ENCODE results near the gene MACROD2. TPM values are rescaled to one million over a fixed set of nuclear protein-coding genes. Genes with fewer than 3 reads are reported as not detected.
"Not testable (repeated sequence)": the region's sequence is repeated elsewhere in the genome, so short reads cannot be mapped to it uniquely, and the experiment has no call there.

The MACROD2 gene
- total RNA-seq, 1 donor from 2014 or later: 3.1 TPM

GRCh38 chr20:15359056-15359455, 1363.7 kb downstream of the MACROD2 start:
- H3K4me3 ChIP-seq (ENCODE audit: low read length in 3 of 3): no peak overlapping the region
- no peaks in the 10 kb centered on the region for H3K4me1 ChIP-seq (ENCODE audit: control insufficient read depth in 3 of 3, insufficient read depth in 3 of 3, low read length in 3 of 3)
- no peak overlapping the region for H3K27ac ChIP-seq (ENCODE audit: low read depth, low read length)
- no peaks in the 10 kb centered on the region for H3K36me3 ChIP-seq (ENCODE audit: control insufficient read depth in 3 of 3, insufficient read depth in 3 of 3, low read length in 3 of 3)
- H3K27me3 ChIP-seq (ENCODE audit: control insufficient read depth in 3 of 3, insufficient read depth in 3 of 3, low read length in 3 of 3): no peaks in the 10 kb centered on the region
- H3K9ac ChIP-seq (ENCODE audit: low read depth in 1 of 3, low read length in 3 of 3): no peak overlapping the region
- no peaks in the 10 kb centered on the region for H3K9me3 ChIP-seq (ENCODE audit: control insufficient read depth in 3 of 3, low read length in 3 of 3)

- Histone ChIP-seq H3K27me3 (ENCODE audit: control insufficient read depth in 3 of 3, insufficient read depth in 3 of 3, low read length in 3 of 3) (no peaks in the 10 kb centered on the region), H3K9ac (ENCODE audit: low read depth in 1 of 3, low read length in 3 of 3) (no peak overlapping the region), H3K4me1 (ENCODE audit: control insufficient read depth in 3 of 3, insufficient read depth in 3 of 3, low read length in 3 of 3) (no peaks in the 10 kb centered on the region), H3K36me3 (ENCODE audit: control insufficient read depth in 3 of 3, insufficient read depth in 3 of 3, low read length in 3 of 3) (no peaks in the 10 kb centered on the region), H3K9me3 (ENCODE audit: control insufficient read depth in 3 of 3, low read length in 3 of 3) (no peaks in the 10 kb centered on the region), H3K27ac (ENCODE audit: low read depth, low read length) (no peak overlapping the region), H3K4me3 (ENCODE audit: low read length in 3 of 3) (no peak overlapping the region)
These were observed 1367.5 kb downstream of the MACROD2 start for GRCh38 chr20:15362849-15363248.

GRCh38 chr20:15364781-15365180, 1369.5 kb downstream of the MACROD2 start:
- H3K9ac ChIP-seq (ENCODE audit: low read depth in 1 of 3, low read length in 3 of 3): no peak overlapping the region
- H3K27me3 ChIP-seq (ENCODE audit: control insufficient read depth in 3 of 3, insufficient read depth in 3 of 3, low read length in 3 of 3): no peaks in the 10 kb centered on the region
- no peaks in the 10 kb centered on the region for H3K36me3 ChIP-seq (ENCODE audit: control insufficient read depth in 3 of 3, insufficient read depth in 3 of 3, low read length in 3 of 3)
- H3K4me3 ChIP-seq (ENCODE audit: low read length in 3 of 3): no peak overlapping the region
- H3K9me3 ChIP-seq (ENCODE audit: control insufficient read depth in 3 of 3, low read length in 3 of 3): no peaks in the 10 kb centered on the region
- no peaks in the 10 kb centered on the region for H3K4me1 ChIP-seq (ENCODE audit: control insufficient read depth in 3 of 3, insufficient read depth in 3 of 3, low read length in 3 of 3)
- H3K27ac ChIP-seq (ENCODE audit: low read depth, low read length): no peak overlapping the region

GRCh38 chr20:15370370-15370769, 1375.1 kb downstream of the MACROD2 start:
- no peaks in the 10 kb centered on the region for H3K36me3 ChIP-seq (ENCODE audit: control insufficient read depth in 3 of 3, insufficient read depth in 3 of 3, low read length in 3 of 3)
- no peak overlapping the region for H3K4me3 ChIP-seq (ENCODE audit: low read length in 3 of 3)
- H3K9ac ChIP-seq (ENCODE audit: low read depth in 1 of 3, low read length in 3 of 3): no peak overlapping the region
- no peaks in the 10 kb centered on the region for H3K27me3 ChIP-seq (ENCODE audit: control insufficient read depth in 3 of 3, insufficient read depth in 3 of 3, low read length in 3 of 3)
- no peak overlapping the region for H3K27ac ChIP-seq (ENCODE audit: low read depth, low read length)
- H3K9me3 ChIP-seq (ENCODE audit: control insufficient read depth in 3 of 3, low read length in 3 of 3): no peaks in the 10 kb centered on the region
- no peaks in the 10 kb centered on the region for H3K4me1 ChIP-seq (ENCODE audit: control insufficient read depth in 3 of 3, insufficient read depth in 3 of 3, low read length in 3 of 3)

GRCh38 chr20:15374682-15375081, 1379.4 kb downstream of the MACROD2 start:
- Histone ChIP-seq H3K9ac (ENCODE audit: low read depth in 1 of 3, low read length in 3 of 3) (no peak overlapping the region), H3K27ac (ENCODE audit: low read depth, low read length) (no peak overlapping the region), H3K4me3 (ENCODE audit: low read length in 3 of 3) (no peak overlapping the region), H3K27me3 (ENCODE audit: control insufficient read depth in 3 of 3, insufficient read depth in 3 of 3, low read length in 3 of 3) (no peaks in the 10 kb centered on the region), H3K4me1 (ENCODE audit: control insufficient read depth in 3 of 3, insufficient read depth in 3 of 3, low read length in 3 of 3) (no peaks in the 10 kb centered on the region), H3K36me3 (ENCODE audit: control insufficient read depth in 3 of 3, insufficient read depth in 3 of 3, low read length in 3 of 3) (no peaks in the 10 kb centered on the region), H3K9me3 (ENCODE audit: control insufficient read depth in 3 of 3, low read length in 3 of 3) (no peaks in the 10 kb centered on the region)

- Histone ChIP-seq H3K27me3 (ENCODE audit: control insufficient read depth in 3 of 3, insufficient read depth in 3 of 3, low read length in 3 of 3) (no peaks in the 10 kb centered on the region), H3K9ac (ENCODE audit: low read depth in 1 of 3, low read length in 3 of 3) (no peak overlapping the region)
These were observed 1380.5 kb downstream of the MACROD2 start for GRCh38 chr20:15375836-15376235.

GRCh38 chr20:15377603-15378002, 1382.3 kb downstream of the MACROD2 start:
- not testable (repeated sequence) for H3K9ac ChIP-seq (ENCODE audit: low read depth in 1 of 3, low read length in 3 of 3); H3K36me3 ChIP-seq (ENCODE audit: control insufficient read depth in 3 of 3, insufficient read depth in 3 of 3, low read length in 3 of 3); H3K4me3 ChIP-seq (ENCODE audit: low read length in 3 of 3); H3K27ac ChIP-seq (ENCODE audit: low read depth, low read length); H3K9me3 ChIP-seq (ENCODE audit: control insufficient read depth in 3 of 3, low read length in 3 of 3); H3K27me3 ChIP-seq (ENCODE audit: control insufficient read depth in 3 of 3, insufficient read depth in 3 of 3, low read length in 3 of 3); H3K4me1 ChIP-seq (ENCODE audit: control insufficient read depth in 3 of 3, insufficient read depth in 3 of 3, low read length in 3 of 3)

More at GRCh38 chr20:15375836-15376235, 1380.5 kb downstream of the MACROD2 start:
- no peaks in the 10 kb centered on the region for H3K9me3 ChIP-seq (ENCODE audit: control insufficient read depth in 3 of 3, low read length in 3 of 3)
- H3K4me3 ChIP-seq (ENCODE audit: low read length in 3 of 3): no peak overlapping the region
- no peak overlapping the region for H3K27ac ChIP-seq (ENCODE audit: low read depth, low read length)
- H3K36me3 ChIP-seq (ENCODE audit: control insufficient read depth in 3 of 3, insufficient read depth in 3 of 3, low read length in 3 of 3): no peaks in the 10 kb centered on the region
- no peaks in the 10 kb centered on the region for H3K4me1 ChIP-seq (ENCODE audit: control insufficient read depth in 3 of 3, insufficient read depth in 3 of 3, low read length in 3 of 3)

- H3K9me3 ChIP-seq (ENCODE audit: control insufficient read depth in 3 of 3, low read length in 3 of 3): no peaks in the 10 kb centered on the region
- no peak overlapping the region for H3K27ac ChIP-seq (ENCODE audit: low read depth, low read length)
- no peaks in the 10 kb centered on the region for H3K27me3 ChIP-seq (ENCODE audit: control insufficient read depth in 3 of 3, insufficient read depth in 3 of 3, low read length in 3 of 3)
- H3K9ac ChIP-seq (ENCODE audit: low read depth in 1 of 3, low read length in 3 of 3): no peak overlapping the region
- H3K4me1 ChIP-seq (ENCODE audit: control insufficient read depth in 3 of 3, insufficient read depth in 3 of 3, low read length in 3 of 3): no peaks in the 10 kb centered on the region
- no peak overlapping the region for H3K4me3 ChIP-seq (ENCODE audit: low read length in 3 of 3)
- H3K36me3 ChIP-seq (ENCODE audit: control insufficient read depth in 3 of 3, insufficient read depth in 3 of 3, low read length in 3 of 3): no peaks in the 10 kb centered on the region
These were observed 1382.8 kb downstream of the MACROD2 start for GRCh38 chr20:15378151-15378550.

- Histone ChIP-seq H3K4me1 (ENCODE audit: control insufficient read depth in 3 of 3, insufficient read depth in 3 of 3, low read length in 3 of 3) (no peaks in the 10 kb centered on the region), H3K9ac (ENCODE audit: low read depth in 1 of 3, low read length in 3 of 3) (no peak overlapping the region), H3K4me3 (ENCODE audit: low read length in 3 of 3) (no peak overlapping the region), H3K36me3 (ENCODE audit: control insufficient read depth in 3 of 3, insufficient read depth in 3 of 3, low read length in 3 of 3) (no peaks in the 10 kb centered on the region), H3K27me3 (ENCODE audit: control insufficient read depth in 3 of 3, insufficient read depth in 3 of 3, low read length in 3 of 3) (no peaks in the 10 kb centered on the region), H3K27ac (ENCODE audit: low read depth, low read length) (no peak overlapping the region), H3K9me3 (ENCODE audit: control insufficient read depth in 3 of 3, low read length in 3 of 3) (no peaks in the 10 kb centered on the region)
These were observed 1384.5 kb downstream of the MACROD2 start for GRCh38 chr20:15379681-15380296.

GRCh38 chr20:15380770-15381169, 1385.5 kb downstream of the MACROD2 start:
- no peak overlapping the region for H3K9ac ChIP-seq (ENCODE audit: low read depth in 1 of 3, low read length in 3 of 3)
- H3K27me3 ChIP-seq (ENCODE audit: control insufficient read depth in 3 of 3, insufficient read depth in 3 of 3, low read length in 3 of 3): no peaks in the 10 kb centered on the region
- H3K36me3 ChIP-seq (ENCODE audit: control insufficient read depth in 3 of 3, insufficient read depth in 3 of 3, low read length in 3 of 3): no peaks in the 10 kb centered on the region
- H3K27ac ChIP-seq (ENCODE audit: low read depth, low read length): no peak overlapping the region
- no peaks in the 10 kb centered on the region for H3K9me3 ChIP-seq (ENCODE audit: control insufficient read depth in 3 of 3, low read length in 3 of 3)
- no peak overlapping the region for H3K4me3 ChIP-seq (ENCODE audit: low read length in 3 of 3)
- no peaks in the 10 kb centered on the region for H3K4me1 ChIP-seq (ENCODE audit: control insufficient read depth in 3 of 3, insufficient read depth in 3 of 3, low read length in 3 of 3)

All from skeletal muscle tissue (tissue), 4 donors.